GM21423 (cell line): ENCODE data around the gene ARID5A.
"Not testable (repeated sequence)": the region's sequence is repeated elsewhere in the genome, so short reads cannot be mapped to it uniquely, and the experiment has no call there.

Experiments used
- ATAC-seq: cut with Tn5 transposase; IDR thresholded peaks from one replicate; pipeline ENCODE4 v1.9.1; 2021; ENCODE audit warnings: mild to moderate bottlenecking, moderate library complexity; ENCODE audit not compliant: unreplicated experiment

The ARID5A gene

GRCh38 chr2:96539215-96539920 lies 2.8 kb downstream of the ARID5A start:
- ATAC-seq = no peak

GRCh38 chr2:96540136-96540535 lies 3.6 kb downstream of the ARID5A start:
- ATAC-seq = no peak

DNA sequence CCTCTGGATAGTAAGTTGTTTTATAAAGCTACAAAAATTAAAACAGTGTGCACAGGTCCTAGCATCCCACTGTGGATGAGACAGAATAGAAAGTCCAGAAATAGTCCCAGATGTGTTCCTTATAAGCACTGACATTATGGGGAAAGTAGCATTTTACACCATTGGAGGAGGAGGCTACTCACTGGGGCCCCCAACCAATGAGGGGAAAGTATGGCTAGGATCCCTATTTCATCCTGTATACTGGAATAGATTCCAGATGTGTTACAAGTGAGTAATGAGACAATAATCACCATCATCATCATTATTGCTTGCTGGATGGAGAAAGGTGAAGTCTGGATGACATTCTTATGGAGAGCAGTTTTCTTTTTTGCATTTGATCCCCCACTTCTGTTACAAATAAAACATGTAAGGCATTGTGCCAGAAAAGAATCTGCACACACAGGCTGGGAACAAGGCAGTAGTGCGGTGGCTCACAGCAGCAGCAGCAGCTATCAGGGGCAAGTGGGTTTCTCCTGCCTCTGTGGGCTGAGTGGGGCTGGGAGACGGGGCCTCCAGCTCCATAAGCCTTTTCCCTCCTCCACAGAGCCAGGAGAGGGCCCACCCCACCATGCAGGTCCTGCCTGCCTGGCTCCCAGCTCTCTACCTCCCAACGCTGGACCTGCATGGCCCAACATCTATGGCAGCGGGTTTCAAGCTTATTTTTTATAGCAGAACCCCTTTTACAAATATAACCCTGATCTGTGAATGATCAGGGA lies 5.0 kb downstream of the ARID5A start:
- ATAC-seq = no peak

- no peak for ATAC-seq
Observed at GRCh38 chr2:96542357-96542977, 5.9 kb downstream of the ARID5A start.

DNA sequence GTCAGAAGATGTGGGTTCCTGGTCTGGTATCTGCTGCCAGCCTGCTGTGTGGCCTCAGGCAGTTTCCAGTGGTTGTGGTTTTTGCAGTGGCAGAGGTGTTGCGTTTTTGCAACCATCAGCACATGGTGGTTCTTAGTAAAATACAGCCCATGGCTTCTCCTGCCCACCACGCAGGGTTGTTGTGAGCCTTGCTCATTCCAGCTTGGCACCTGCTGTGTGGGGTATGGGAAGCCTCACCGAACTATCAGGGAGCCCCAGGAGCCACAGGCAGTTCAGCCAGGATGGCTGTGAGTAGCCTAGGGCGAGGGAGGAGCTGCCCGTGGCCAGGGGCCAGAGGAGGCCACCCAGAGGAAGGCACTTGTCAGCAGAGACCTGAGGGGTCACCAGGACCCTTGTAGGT lies 9.8 kb downstream of the ARID5A start:
- ATAC-seq = no peak

- ATAC-seq = no peak
Observed at GRCh38 chr2:96546797-96547196, 10.2 kb downstream of the ARID5A start.

DNA sequence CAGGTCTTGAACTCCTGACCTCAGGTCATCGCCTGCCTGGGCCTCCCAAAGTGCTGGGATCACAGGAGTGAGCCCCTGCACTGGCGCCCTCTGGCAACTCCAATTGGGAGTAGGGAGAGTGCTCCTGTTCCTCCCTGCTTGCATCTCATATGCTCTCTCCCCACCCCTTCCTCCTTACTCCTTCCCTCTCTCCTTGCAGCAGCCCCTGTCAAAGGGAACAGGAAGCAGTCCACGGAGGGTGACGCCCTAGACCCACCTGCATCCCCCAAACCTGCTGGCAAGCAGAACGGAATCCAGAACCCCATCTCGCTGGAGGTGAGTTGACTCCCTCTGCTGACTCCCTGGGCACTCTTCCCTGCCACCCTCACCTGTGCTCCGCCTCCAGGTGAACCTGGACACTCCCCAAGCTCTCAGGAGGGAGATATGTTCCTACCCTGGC lies 10.7 kb downstream of the ARID5A start:
- no peak for ATAC-seq

GRCh38 chr2:96547731-96548171 lies 11.2 kb downstream of the ARID5A start:
- no peak for ATAC-seq

- no peak for ATAC-seq
Observed at GRCh38 chr2:96548558-96549465, 12.3 kb downstream of the ARID5A start.

DNA sequence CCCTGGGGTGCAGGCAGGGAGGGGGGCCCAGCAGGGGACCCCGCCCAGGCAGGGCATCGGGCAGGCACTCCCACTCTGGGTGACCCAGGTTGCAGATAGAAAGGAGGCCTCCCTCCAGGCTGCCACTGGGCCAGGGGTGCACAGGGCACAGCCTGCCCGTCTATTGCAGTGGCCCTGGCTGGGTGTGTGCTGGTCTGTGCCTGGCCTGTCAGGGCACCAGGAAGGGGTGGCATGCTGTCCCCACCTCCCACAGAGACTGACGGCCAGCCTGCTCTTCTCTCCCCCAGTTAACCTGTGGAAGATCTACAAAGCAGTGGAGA lies 12.9 kb downstream of the ARID5A start:
- no peak for ATAC-seq

DNA sequence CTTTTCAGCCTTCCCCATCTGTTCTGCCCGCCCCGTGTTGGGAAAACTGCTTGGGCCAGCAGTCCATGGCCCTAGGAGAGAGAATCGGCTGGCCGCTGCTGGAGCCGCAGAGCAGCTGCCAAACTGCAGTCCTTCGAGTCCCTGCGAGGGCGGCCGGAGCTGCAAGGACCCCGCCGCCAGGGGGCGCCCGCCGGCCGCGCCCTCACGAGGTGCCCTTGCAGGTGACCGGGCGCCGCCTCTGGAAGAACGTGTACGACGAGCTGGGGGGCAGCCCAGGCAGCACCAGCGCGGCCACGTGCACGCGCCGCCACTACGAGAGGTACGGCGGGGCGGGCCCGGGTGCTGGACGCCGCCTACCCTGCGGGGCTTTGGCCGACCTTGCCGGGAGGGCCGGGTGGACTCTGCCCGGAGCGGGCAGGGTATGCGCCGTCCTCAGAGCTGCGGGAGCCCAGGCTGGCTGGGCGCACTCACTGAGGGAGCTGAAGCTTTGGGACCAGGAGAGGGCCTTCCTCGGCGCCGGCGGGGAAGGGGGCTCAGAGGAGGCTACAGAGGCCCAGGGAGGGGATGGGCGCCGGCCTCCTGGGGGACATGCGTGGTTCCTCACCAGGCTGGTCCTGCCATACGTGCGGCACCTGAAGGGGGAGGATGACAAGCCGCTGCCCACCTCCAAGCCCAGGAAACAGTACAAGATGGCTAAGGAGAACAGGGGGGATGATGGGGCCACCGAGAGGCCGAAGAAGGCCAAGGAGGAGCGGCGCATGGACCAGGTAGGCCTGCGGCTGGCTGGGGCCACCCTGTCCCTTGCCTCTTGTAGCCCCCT lies 13.6 kb downstream of the ARID5A start:
- no peak for ATAC-seq

GRCh38 chr2:96550787-96551604 lies 14.4 kb downstream of the ARID5A start:
- ATAC-seq = no peak

DNA sequence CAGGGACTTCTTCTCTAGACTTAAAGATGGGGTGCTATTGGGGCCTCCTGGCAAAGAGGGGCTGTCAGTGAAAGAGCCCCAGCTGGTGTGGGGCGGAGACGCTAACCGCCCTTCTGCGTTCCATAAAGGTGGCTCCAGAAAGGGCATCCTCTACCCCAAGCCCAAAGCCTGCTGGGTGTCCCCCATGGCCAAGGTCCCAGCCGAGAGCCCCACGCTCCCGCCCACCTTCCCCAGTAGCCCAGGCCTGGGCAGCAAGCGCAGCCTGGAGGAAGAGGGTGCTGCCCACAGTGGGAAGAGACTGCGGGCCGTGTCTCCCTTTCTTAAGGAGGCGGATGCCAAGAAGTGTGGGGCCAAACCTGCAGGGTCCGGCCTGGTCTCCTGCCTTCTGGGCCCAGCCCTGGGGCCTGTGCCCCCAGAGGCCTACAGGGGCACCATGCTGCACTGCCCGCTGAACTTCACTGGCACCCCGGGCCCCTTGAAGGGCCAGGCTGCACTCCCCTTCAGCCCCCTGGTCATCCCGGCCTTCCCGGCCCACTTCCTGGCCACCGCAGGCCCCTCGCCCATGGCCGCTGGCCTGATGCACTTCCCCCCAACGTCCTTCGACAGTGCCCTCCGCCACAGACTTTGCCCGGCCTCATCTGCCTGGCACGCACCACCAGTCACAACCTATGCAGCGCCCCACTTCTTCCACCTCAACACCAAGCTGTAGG lies 15.2 kb downstream of the ARID5A start:
- no peak for ATAC-seq

DNA sequence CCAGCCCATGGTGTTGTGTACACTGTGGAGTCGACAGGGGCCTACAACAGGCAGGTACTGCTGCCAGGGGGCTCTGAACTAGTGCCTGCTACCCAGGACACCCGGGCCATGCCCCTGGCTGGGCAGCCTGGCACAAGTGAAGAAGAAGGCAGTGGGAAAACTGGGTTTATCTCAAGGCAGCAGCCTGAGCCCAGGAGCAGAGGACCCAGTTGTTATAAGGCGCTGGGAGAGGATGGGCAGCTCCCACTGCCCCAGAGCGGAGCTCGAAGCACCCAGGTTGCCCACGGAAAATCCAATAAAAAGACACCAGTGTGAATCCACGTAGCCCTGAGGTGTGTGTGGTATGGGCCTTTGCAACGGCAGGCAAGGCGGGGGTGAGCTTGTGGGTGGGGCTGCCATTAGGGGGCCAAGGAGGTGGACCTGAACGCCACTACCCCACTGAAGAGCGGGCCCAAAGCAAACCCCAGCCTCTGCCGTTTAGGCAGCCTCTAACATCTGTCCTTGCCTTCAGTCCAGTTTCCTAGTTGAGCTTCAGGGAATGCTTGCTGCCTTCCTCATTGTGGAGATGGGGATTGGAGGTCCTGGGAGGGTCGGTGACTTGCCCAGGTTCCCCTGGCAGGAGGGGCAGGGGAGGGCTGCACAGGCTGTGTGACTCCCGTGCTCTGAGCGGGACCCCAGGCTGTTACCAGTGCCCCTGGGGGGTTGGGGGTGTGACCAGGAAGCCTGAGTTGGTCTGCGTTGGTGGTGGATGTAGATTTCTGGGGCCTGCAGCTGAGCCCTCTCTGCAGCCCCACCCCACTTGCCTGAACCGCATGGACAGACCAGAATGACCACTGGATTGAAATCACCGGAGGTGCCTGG lies 16.0 kb downstream of the ARID5A start:
- ATAC-seq = no peak

DNA sequence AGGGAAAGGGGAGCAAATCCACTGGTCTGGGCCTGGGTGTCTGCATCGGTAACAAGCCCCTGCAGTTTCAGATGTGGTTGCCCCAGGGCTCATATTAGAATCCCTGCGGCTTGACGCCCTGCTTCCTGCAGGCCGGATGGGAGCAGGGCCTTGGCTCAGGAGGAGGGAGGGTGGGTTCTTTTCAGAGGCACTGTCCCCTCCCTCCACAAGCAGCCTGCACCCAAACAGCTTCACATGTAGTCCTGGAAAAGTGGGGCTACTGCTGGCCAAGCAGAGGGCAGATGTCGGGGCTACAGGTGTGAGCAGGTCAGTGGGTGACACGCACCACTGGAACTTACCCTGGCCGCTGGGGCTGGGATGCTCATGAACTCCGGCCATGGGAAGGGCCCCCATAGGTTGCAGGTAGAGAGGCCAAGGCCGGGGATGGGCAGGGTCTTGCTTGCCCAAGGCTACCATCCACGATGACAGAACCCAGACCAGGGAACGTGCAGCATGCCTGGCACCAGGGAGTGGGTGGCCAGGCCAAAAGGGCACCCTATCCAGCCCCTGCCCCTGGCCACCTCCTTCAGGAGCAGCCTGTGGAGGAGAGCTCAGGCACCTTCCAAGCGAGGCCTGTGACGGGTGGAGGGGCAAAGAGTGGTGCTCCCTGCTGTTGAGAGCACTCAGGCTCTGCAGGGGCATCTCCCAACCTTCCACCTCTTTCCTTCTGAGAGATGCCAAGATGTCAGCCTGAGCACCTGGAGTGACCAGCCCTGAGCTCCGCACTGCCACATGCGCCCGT lies 16.8 kb downstream of the ARID5A start:
- no peak for ATAC-seq

DNA sequence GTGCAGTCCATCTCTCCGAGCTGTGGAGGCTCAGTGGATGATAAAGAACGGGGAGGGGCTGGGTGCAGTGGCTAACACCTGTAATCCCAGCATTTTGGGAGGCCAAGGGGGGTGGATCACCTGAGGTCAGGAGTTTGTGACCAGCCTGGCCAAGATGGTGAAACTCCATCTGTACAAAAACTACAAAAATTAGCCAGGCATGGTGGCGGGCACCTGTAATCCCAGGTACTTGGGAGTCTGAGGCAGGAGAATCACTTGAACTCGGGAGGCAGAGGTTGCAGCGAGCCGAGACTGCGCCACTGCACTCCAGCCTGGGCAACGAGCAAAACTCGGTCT lies 17.4 kb downstream of the ARID5A start:
- not testable (repeated sequence) for ATAC-seq
